Activated T-helper 1 cell treated with anti-CD3 and anti-CD28 coated beads, Interleukin-2, amount 50 U/mL, for 16 hours (primary cell): ENCODE results near the gene RAPGEF1.
"Not testable (repeated sequence)": the region's sequence is repeated elsewhere in the genome, so short reads cannot be mapped to it uniquely, and the experiment has no call there.

ENCODE experiments used
- DNase-seq, 2 donors: peaks; one replicate each; pipeline ENCODE4 v3.0.0-alpha.2; 2020; ENCODE audit warnings: low read depth in 1 of 2, low spot score in 1 of 2

RAPGEF1 gene

GRCh38 chr9:131739959-131740648 lies at the start of gene RAPGEF1:
Gene RAPGEF1, minus strand, starts transcription at chr9:131740076. Its CDS starts 246 bp downstream, at chr9:131739830.
- peak; percentile 76 to 82 for DNase-seq

GRCh38 chr9:131788851-131789250 lies 49.0 kb upstream of the RAPGEF1 start:
- DNase-seq: no peak

- no peak for DNase-seq
Measured at GRCh38 chr9:131787838-131788237, 48.0 kb upstream of the RAPGEF1 start.

GRCh38 chr9:131784748-131785501 lies 45.0 kb upstream of the RAPGEF1 start:
- DNase-seq: no peak

GRCh38 chr9:131781069-131781468 lies 41.2 kb upstream of the RAPGEF1 start:
- DNase-seq: no peak

- no peak for DNase-seq
Measured at GRCh38 chr9:131776473-131776872, 36.6 kb upstream of the RAPGEF1 start.

GRCh38 chr9:131776036-131776435 lies 36.2 kb upstream of the RAPGEF1 start:
- no peak for DNase-seq

- no peak for DNase-seq
Measured at GRCh38 chr9:131774636-131775035, 34.8 kb upstream of the RAPGEF1 start.

- DNase-seq: no peak
Measured at GRCh38 chr9:131773911-131774379, 34.1 kb upstream of the RAPGEF1 start.

- DNase-seq: no peak
Measured at GRCh38 chr9:131772940-131773339, 33.1 kb upstream of the RAPGEF1 start.

GRCh38 chr9:131771646-131772045 lies 31.8 kb upstream of the RAPGEF1 start:
- no peak for DNase-seq

- no peak for DNase-seq
Measured at GRCh38 chr9:131769361-131769760, 29.5 kb upstream of the RAPGEF1 start.

GRCh38 chr9:131764568-131764967 lies 24.7 kb upstream of the RAPGEF1 start:
- no peak for DNase-seq

GRCh38 chr9:131762356-131762932 lies 22.6 kb upstream of the RAPGEF1 start:
- DNase-seq: peak; percentile 59 to 65

- DNase-seq: no peak
Measured at GRCh38 chr9:131759017-131759647, 19.3 kb upstream of the RAPGEF1 start.

GRCh38 chr9:131757549-131757948 lies 17.7 kb upstream of the RAPGEF1 start:
- no peak for DNase-seq

GRCh38 chr9:131755541-131756198 lies 15.8 kb upstream of the RAPGEF1 start:
- DNase-seq: peak; percentile 76 to 80

GRCh38 chr9:131754846-131755245 lies 15.0 kb upstream of the RAPGEF1 start:
- no peak for DNase-seq

GRCh38 chr9:131753751-131754150 lies 13.9 kb upstream of the RAPGEF1 start:
- DNase-seq: not testable (repeated sequence)

- no peak for DNase-seq
Measured at GRCh38 chr9:131752231-131752884, 12.5 kb upstream of the RAPGEF1 start.
